ENCODE results near the gene ZFAND3.

DNA sequence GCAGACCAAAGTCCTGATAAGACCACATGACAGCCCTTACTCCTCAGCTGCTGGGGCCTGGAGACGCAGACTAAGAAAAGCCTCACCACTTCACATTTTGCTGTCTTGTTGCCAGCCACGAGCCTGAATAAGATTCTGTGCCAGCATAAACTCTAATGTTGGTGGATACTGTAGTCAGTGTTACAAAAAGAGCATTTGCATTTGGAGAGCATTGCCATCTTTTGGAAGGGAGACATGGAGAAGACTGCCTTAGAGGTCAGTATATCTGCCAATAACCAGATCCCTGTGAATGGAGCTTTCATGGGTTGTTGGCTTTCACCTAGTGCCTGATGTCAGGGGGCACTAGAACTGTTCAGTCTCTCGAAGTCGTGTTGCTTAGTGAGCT lies 315.2 kb downstream of the ZFAND3 start:
- TF ChIP-seq, protein P1, sequence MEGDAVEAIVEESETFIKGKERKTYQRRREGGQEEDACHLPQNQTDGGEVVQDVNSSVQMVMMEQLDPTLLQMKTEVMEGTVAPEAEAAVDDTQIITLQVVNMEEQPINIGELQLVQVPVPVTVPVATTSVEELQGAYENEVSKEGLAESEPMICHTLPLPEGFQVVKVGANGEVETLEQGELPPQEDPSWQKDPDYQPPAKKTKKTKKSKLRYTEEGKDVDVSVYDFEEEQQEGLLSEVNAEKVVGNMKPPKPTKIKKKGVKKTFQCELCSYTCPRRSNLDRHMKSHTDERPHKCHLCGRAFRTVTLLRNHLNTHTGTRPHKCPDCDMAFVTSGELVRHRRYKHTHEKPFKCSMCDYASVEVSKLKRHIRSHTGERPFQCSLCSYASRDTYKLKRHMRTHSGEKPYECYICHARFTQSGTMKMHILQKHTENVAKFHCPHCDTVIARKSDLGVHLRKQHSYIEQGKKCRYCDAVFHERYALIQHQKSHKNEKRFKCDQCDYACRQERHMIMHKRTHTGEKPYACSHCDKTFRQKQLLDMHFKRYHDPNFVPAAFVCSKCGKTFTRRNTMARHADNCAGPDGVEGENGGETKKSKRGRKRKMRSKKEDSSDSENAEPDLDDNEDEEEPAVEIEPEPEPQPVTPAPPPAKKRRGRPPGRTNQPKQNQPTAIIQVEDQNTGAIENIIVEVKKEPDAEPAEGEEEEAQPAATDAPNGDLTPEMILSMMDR (IDR thresholded peaks at IDR 0.05) = no peak
- TF ChIP-seq POLR2A (IDR thresholded peaks at IDR 0.05) = no peak

All from upper lobe of left lung (tissue), 4 donors.